ENCODE results near the gene PACC1.
A peak's percentile ranks its signal among the peaks of the same experiment; 100 is the strongest.
"Not testable (repeated sequence)": the region's sequence is repeated elsewhere in the genome, so short reads cannot be mapped to it uniquely, and the experiment has no call there.

The PACC1 gene

GRCh38 chr1:212395678-212396437 is 18.8 kb downstream of the PACC1 start:
- DNase-seq, ATAC-seq: not testable (repeated sequence)

DNA sequence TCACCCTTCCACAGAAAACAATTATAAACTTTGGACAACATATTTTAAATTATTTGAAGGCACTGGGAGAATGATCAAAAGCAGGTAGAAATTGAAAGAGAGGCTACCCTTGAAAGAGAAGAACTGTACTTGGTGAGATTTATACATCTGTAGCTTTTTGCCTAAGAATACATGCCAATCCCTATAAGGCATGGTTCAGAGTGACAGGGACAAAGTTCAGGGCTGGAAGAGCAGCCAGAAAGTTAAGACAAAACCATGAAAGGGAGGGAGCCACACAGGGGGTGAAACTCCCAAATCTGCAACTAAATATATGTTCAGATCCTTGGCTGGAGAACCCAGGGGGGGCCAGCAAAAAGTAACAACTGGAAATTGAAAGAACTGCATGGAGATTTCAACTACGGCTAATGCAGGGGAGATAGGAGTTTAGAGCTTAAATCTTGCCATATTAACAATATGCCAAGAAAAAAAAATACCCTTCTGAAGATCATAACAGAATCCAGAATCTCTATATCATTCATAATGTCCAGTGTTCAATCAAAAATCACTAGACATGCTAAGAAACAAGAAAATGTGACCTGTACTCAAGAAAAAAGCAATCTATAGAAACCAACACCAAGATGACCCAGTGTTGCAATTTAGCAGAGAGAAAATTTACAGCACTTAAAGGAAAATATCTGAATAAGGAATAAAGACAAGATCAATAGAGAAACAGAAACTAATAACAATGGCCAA is 25.5 kb downstream of the PACC1 start:
- no peak for ATAC-seq

DNA sequence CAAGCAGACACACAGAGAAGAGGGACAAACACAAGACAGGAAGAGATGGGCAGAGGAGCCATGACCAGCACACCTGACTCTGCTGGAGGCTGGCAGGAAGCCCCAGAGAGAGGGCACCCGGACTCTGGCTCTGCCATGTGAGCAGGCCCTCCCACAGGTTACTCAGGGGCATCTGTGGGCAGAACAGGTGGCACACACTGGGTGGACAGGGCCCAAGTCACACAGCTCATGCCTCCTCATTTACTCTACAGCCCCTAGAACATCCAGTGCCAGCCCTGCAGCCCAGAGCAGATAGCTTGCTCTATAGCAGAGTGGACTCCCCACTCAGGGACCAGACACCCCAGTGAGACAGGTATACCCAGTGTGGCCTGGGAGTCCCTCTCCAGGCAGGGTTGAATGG is 28.7 kb downstream of the PACC1 start:
- peak; percentile 14 for ATAC-seq
- no peak for DNase-seq

More for the DNA sequence above, 25.5 kb downstream of the PACC1 start:
- no peak for DNase-seq

- ATAC-seq = no peak
- DNase-seq = no peak
Observed at GRCh38 chr1:212381397-212382035, 33.2 kb downstream of the PACC1 start.

DNA sequence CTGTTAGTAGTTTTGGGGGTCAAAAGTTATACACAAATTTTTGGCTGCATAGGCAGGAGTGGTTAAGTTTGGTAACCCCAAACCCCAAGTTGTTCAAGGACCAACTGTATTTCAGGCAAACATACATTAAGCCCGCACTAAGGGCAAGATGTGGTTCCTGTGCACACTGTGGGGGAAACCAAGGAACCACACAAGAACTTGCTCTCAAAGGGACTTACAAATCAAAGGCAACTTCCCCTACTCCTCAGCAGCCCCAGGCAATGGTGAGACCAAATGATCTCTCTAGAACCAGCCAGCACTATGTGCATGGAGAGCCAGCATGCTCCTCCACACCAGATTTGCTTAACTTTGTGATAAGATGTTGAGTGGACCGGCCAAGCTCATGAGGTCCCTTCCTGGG is 35.3 kb downstream of the PACC1 start:
- DNase-seq (no peak), ATAC-seq (no peak)

DNA sequence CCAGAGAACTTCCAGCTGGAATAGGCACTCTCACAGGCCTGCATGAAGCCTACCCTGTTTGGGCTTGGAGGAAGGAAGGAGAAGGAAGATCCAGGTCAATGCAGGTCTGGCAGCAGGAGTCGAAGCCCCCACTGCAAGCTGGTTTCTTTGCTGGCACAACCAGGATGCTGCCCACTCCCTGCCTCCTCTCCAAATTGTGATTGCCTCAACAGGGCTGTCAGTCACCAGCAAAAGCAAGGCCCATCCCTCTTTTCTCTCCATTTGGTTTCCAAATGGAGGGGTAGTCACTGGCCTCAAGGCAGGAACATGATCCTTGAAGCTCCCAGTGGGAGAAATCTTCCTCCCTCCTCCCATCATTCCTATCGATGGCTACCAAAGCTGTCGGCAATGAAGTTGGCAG is 37.0 kb downstream of the PACC1 start:
- no peak for ATAC-seq
- DNase-seq = no peak

GRCh38 chr1:212375986-212376385 is 38.7 kb downstream of the PACC1 start:
- no peak for ATAC-seq

GRCh38 chr1:212368073-212368484 is 46.6 kb downstream of the PACC1 start:
- ATAC-seq (peak; percentile 78), DNase-seq (peak; percentile 37)

More at GRCh38 chr1:212375986-212376385, 38.7 kb downstream of the PACC1 start:
- no peak for DNase-seq

GRCh38 chr1:212367474-212368072 is 47.1 kb downstream of the PACC1 start:
- ATAC-seq (peak; percentile 23), DNase-seq (no peak)

GRCh38 chr1:212366901-212367300 is 47.8 kb downstream of the PACC1 start:
- DNase-seq (no peak), ATAC-seq (no peak)

DNA sequence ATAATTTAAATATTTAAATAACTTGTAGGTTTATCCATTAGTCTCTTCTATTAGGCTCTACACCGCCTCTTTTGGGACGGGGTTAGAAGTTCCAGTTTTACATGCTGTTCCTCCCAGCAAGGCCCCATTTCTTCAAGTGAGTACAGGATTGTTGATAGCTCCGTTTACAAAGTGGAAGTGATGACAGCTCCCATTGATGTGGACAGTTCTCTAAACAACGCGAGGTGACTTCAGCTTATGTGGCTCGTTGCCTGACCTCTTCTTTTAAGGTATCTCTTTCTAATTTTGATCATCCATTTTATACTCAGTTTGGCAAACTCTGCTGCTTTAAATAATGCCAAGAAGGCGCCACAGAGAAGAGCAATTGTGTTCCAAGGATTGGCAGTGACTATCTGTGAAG is 49.7 kb downstream of the PACC1 start:
- ATAC-seq = no peak
- DNase-seq = no peak

DNA sequence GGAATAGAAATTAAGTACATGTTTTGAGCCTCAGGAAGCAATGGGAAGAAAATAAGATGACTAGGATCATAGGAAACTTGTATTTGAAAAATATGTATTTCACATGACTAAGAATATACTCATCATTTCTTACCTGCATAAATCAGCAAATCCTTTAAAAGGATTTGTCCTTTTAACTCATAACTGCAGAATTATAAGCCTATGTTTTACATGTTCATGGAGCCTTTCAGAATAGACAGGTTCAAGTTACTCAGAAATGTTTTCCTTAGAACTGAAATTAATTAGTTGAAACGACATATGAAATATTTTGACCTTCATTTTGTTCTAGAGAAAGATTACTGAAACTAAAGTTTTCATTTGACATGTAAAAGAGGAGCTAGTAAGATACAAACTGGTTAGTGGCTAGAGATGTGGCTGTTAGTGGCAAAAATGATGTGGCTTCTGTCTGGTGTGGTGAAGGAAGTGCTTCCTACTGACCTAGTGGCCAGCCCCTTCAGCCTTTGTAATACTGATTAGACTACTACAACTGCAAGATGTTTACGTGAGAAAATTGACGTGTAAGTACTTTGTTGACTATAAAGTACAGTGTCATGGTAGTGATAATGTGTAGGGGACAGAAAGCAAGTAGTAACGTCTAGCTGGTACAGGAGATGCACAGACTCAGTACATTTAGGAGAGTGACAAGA is 54.7 kb downstream of the PACC1 start:
- ATAC-seq (peak; percentile 57), DNase-seq (no peak)

DNA sequence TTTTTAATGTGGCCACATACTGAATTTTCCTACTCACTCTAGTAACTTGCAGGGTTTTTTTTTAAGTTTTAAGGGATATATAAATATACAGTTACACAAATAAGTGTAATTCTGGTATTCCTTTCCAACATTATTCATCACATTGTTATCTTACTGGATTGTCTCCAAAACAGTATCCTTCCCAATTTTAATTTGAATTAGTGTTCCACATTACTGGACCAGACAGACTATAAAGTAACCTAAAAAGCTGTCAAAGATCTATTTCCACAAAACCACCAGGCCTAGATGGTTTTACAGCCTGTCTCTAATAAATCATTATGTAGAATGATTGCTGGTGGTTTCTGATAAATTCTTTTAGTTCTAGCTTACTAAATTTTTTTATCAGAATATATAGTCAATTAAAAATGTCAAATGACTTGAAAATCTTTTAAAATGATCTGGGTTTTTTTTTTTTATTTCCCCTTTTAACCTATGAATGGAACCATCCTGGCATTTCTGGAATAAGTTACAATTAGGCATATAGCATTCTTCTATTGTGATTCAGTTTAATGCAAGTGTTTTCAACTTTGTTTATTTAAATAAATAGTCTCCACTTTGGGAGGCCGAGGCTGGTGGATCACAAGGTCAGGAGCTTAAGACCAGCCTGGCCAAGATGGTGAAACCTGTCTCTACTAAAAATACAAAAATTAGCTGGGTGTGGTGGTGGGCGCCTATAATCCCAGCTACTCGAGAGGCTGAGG is 59.3 kb downstream of the PACC1 start:
- ATAC-seq (no peak), DNase-seq (no peak)

GRCh38 chr1:212354464-212354863 is 60.2 kb downstream of the PACC1 start:
- ATAC-seq = no peak

DNA sequence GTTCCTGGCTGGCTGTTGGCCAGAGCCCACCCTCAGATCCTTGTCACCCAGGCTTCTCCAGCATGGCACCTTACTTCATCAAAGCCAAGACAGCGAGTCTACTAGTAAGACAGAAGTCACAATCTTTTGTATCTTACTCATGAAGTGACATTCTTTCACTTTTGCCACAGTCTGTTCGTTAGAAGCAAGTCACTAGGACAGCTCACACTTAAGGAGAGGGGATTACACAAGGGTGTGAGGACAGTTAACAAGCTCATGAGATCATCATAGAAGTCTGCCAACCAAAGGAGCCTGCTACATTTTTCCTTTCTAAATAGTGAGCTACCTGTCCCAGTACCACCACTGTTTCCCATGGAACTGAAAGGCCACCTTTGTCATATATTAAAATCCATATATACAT is 61.5 kb downstream of the PACC1 start:
- DNase-seq = no peak
- ATAC-seq = no peak

More at GRCh38 chr1:212354464-212354863, 60.2 kb downstream of the PACC1 start:
- no peak for DNase-seq

GRCh38 chr1:212351588-212352362 is 62.9 kb downstream of the PACC1 start:
- ATAC-seq (no peak), DNase-seq (no peak)

GRCh38 chr1:212346601-212347000 is 68.1 kb downstream of the PACC1 start:
- no peak for ATAC-seq

GRCh38 chr1:212344905-212345304 is 69.8 kb downstream of the PACC1 start:
- no peak for DNase-seq
- ATAC-seq = no peak

More at GRCh38 chr1:212346601-212347000, 68.1 kb downstream of the PACC1 start:
- DNase-seq = no peak

GRCh38 chr1:212341090-212341489 is 73.6 kb downstream of the PACC1 start:
- DNase-seq (no peak), ATAC-seq (no peak)

GRCh38 chr1:212329105-212329504 is 85.6 kb downstream of the PACC1 start:
- ATAC-seq (no peak), DNase-seq (no peak)

All from stimulated activated naive CD8-positive, alpha-beta T cell treated with anti-CD3 and anti-CD28 coated beads, Interleukin-15, Interleukin-2, amounts not matched to agents 100 U/mL and 50 U/mL, for 24 hours (primary cell).